Endothelial cell of umbilical vein (primary cell): ENCODE results near the gene NR1D1.
"Not testable (repeated sequence)": the region's sequence is repeated elsewhere in the genome, so short reads cannot be mapped to it uniquely, and the experiment has no call there.

Source experiments
- CTCF ChIP-seq, 2 donors: IDR thresholded peaks; 1 replicate in 1 of 2; 2 replicates in 1 of 2; pipeline ENCODE4 v1.5.1; 2011; ENCODE audit warnings: low read length in 2 of 2, mild to moderate bottlenecking in 2 of 2, moderate library complexity in 2 of 2, control low read depth in 1 of 2, inconsistent platforms in 1 of 2, low read depth in 1 of 2; ENCODE audit not compliant: insufficient read depth in 1 of 2; ENCODE audit errors: extremely low read depth in 1 of 2
- EZH2 ChIP-seq: IDR thresholded peaks from 2 replicates; pipeline ENCODE4 v1.6.1; 2012; ENCODE audit warnings: borderline replicate concordance, low read depth, mild to moderate bottlenecking, moderate library complexity, low read length, inconsistent platforms; ENCODE audit not compliant: severe bottlenecking
- GATA2 ChIP-seq: IDR thresholded peaks from 2 replicates; pipeline ENCODE4 v1.7.0; 2011; ENCODE audit warnings: low read depth, mild to moderate bottlenecking, moderate library complexity, mixed read lengths, low read length; ENCODE audit not compliant: insufficient read length, insufficient read depth
- POLR2A ChIP-seq: IDR thresholded peaks from 2 replicates; pipeline ENCODE4 v1.6.1; 2012; ENCODE audit warnings: low read depth, mild to moderate bottlenecking, control low read depth, low read length

GRCh38 chr17:40143166-40143565, 42.8 kb upstream of the NR1D1 start:
- not testable (repeated sequence) for TF ChIP-seq CTCF (IDR thresholded peaks at IDR 0.05; ENCODE audit: extremely low read depth in 1 of 2, insufficient read depth in 1 of 2, low read depth in 1 of 2, low read length in 2 of 2); POLR2A; EZH2; GATA2
